Calu3 (cell line): ENCODE results near the gene DDIAS. TPM values are rescaled to one million over a fixed set of nuclear protein-coding genes. Genes with fewer than 3 reads are reported as not detected.
"Not testable (repeated sequence)": the region's sequence is repeated elsewhere in the genome, so short reads cannot be mapped to it uniquely, and the experiment has no call there.

Experiments used
- Bru-seq: library from RNA; stranded (reverse); fragments of 400-500 nt; gene quantifications from one replicate; lab custom pipeline; 2021; lab: Mats Ljungman, UMichigan
- BruChase-seq, 2 experiments: library from RNA; stranded (reverse); fragments of 400-500 nt; gene quantifications; one replicate each; lab custom pipeline; 2021; lab: Mats Ljungman, UMichigan
- BruUV-seq: library from RNA; stranded (reverse); fragments of 400-500 nt; replicated peaks from 2 replicates; lab custom pipeline; 2021; lab: Mats Ljungman, UMichigan
- CTCF ChIA-PET: fragments of 300-600 bp; sonication (Branson Sonifier 250); formaldehyde crosslinking; loops from one replicate; lab custom pipeline; 2022; ENCODE audit warnings: antibody characterized with exemption; lab: Charles Lee
- DNase-seq: peaks from one replicate; pipeline ENCODE4 v3.0.0; 2022
- H3K27ac Mint-ChIP-seq: one replicate; pipeline ENCODE4 v1.8.0; 2022; ENCODE audit warnings: mixed read lengths; ENCODE audit not compliant: unreplicated experiment
- H3K27me3 Mint-ChIP-seq: one replicate; pipeline ENCODE4 v1.8.0; 2022; ENCODE audit warnings: mixed read lengths; ENCODE audit not compliant: unreplicated experiment
- H3K36me3 Mint-ChIP-seq: one replicate; pipeline ENCODE4 v1.8.0; 2022; ENCODE audit warnings: mild to moderate bottlenecking, moderate library complexity, mixed read lengths; ENCODE audit not compliant: insufficient read depth, unreplicated experiment
- H3K4me1 Mint-ChIP-seq: one replicate; pipeline ENCODE4 v1.8.0; 2022; ENCODE audit warnings: mild to moderate bottlenecking, low read depth, mixed read lengths; ENCODE audit not compliant: unreplicated experiment
- H3K4me3 Mint-ChIP-seq: one replicate; pipeline ENCODE4 v1.8.0; 2022; ENCODE audit warnings: mild to moderate bottlenecking, low read depth, moderate library complexity, mixed read lengths; ENCODE audit not compliant: unreplicated experiment
- H3K9me3 Mint-ChIP-seq: one replicate; pipeline ENCODE4 v1.8.0; 2022; ENCODE audit warnings: low read depth, mixed read lengths; ENCODE audit not compliant: unreplicated experiment
- CTCF ChIP-seq: fragments of 200-600 bp; IDR thresholded peaks from one replicate; pipeline ENCODE4 v1.8.0; 2022; ENCODE audit warnings: antibody characterized with exemption; ENCODE audit not compliant: unreplicated experiment
- intact Hi-C: fragments of 100-400 bp; cut with micrococcal nuclease; formaldehyde crosslinking; loops from one replicate; pipeline ENCODE4 v1.10.0; 2022; ENCODE audit not compliant: unreplicated experiment
- long read RNA-seq: library from polyadenylated mRNA; stranded (forward); transcript quantifications from one replicate; pipeline ENCODE4 v2.0.0, GENCODE V29; 2022
- total RNA-seq: library from RNA; stranded (reverse); gene quantifications from 2 replicates; pipeline ENCODE4 v1.2.3, GENCODE V29; 2022

Gene DDIAS, protein sequence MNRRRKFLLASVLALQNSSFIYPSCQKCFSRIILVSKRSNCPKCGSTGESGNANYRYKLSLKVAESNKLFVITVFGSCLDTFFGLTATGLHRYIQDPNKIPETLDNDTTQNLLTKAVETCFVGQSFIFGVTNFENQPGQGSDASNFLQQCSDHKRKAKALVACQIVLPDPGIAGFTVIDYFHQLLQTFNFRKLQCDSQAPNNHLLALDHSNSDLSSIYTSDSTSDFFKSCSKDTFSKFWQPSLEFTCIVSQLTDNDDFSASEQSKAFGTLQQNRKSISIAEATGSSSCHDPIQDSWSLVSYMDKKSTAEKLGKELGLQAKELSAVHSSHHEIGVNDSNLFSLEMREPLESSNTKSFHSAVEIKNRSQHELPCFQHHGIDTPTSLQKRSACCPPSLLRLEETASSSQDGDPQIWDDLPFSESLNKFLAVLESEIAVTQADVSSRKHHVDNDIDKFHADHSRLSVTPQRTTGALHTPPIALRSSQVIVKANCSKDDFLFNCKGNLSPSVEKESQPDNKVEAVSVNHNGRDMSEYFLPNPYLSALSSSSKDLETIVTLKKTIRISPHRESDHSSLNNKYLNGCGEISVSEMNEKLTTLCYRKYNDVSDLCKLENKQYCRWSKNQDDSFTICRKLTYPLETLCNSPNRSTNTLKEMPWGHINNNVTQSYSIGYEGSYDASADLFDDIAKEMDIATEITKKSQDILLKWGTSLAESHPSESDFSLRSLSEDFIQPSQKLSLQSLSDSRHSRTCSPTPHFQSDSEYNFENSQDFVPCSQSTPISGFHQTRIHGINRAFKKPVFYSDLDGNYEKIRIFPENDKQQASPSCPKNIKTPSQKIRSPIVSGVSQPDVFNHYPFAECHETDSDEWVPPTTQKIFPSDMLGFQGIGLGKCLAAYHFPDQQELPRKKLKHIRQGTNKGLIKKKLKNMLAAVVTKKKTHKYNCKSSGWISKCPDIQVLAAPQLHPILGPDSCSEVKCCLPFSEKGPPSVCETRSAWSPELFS
- total RNA-seq (10.9 and 14.1 TPM in 2 replicates), Bru-seq, nascent RNA (percentile 61 among the genes with signal in this experiment), BruChase-seq, experiment 1, labeled RNA remaining after a 6-hour chase (percentile 47 among the genes with signal in this experiment), BruChase-seq, experiment 2, labeled RNA remaining after a 2-hour chase (percentile 55 among the genes with signal in this experiment)
- long read RNA-seq, transcript DDIAS-211 (6 exons, 3,533 nt) = major isoform, 14 of 25 reads
- long read RNA-seq, partial matches to known transcripts = 1 of 25 reads
- long read RNA-seq, other reads (novel, unspliced or antisense) = 8 of 25 reads

GRCh38 chr11:82901165-82901921, at the start of gene DDIAS:
Gene DDIAS (plus strand): TSS chr11:82901736. CDS start chr11:82914739, 13,003 bp downstream.
- H3K27me3 Mint-ChIP-seq = no peaks in the 10 kb centered on the region
- H3K36me3 Mint-ChIP-seq = peaks cover 32% of the 10 kb centered on the region
- no peaks in the 10 kb centered on the region for H3K9me3 Mint-ChIP-seq
- no TSS peak for BruUV-seq
- H3K27ac Mint-ChIP-seq = peak within 1 kb of the TSS; percentile 73
- TF ChIP-seq CTCF = no peak
- DNase-seq = peak; percentile 86
- intact Hi-C loops = loop anchor here (10.0 kb wide), 1 partner anchor 253 kb away; the partner anchor contains the start of gene PCF11
- peak within 1 kb of the TSS; percentile 82 for H3K4me3 Mint-ChIP-seq
- CTCF ChIA-PET = interaction anchor here (0.6 to 2.3 kb wide), 7 partner anchors 18 to 914 kb away, joined by 3 to 12 read pairs (median 6); partner anchors contain the start of gene RAB30
- H3K4me1 Mint-ChIP-seq = peaks cover 23% of the 10 kb centered on the region

DNA sequence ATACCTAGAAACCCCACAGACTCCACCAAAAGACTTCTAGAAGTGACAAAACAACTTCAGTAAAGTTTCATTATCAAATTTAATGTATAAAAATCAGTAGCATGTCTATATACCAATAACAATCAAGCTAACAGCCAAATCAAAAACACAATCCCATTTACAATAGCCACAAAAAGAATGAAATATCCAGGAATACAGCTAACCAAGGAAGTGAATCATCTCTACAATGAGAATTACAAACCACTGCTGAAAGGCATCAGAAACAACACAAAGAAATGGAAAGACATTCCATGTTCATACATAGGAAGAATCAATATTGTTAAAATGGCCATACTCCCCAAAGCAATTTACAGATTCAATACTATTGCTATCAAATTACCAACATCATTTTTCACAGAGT, 47.3 kb upstream of the DDIAS start:
- BruUV-seq = no TSS peak
- CTCF ChIA-PET = no interaction called here
- intact Hi-C loops = no loop called here
- no peaks in the 10 kb centered on the region for H3K36me3 Mint-ChIP-seq
- no peaks in the 10 kb centered on the region for H3K9me3 Mint-ChIP-seq
- H3K4me3 Mint-ChIP-seq = no peak overlapping the region
- H3K27me3 Mint-ChIP-seq = no peaks in the 10 kb centered on the region
- no peak overlapping the region for H3K27ac Mint-ChIP-seq
- no peak for DNase-seq
- H3K4me1 Mint-ChIP-seq = peaks cover 14% of the 10 kb centered on the region
- no peak for TF ChIP-seq CTCF

DNA sequence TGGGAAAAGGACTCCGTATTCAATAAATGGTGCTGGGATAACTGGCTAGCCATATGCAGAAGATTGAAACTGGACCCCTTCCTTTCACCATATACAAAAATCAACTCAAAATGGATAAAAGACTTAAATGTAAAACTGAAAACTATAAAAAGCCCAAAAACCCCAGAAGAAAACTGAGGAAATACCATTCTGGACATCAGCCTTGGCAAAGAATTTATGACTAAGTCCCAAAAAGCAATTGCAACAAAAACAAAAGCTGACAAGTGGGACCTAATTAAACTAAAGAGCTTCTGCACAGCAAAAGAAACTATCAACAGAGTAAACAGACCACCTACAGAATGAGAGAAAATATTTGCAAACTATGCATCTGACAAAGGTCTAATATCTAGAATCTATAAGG, 46.6 kb upstream of the DDIAS start:
- H3K4me3 Mint-ChIP-seq, intact Hi-C loops: not testable (repeated sequence)

DNA sequence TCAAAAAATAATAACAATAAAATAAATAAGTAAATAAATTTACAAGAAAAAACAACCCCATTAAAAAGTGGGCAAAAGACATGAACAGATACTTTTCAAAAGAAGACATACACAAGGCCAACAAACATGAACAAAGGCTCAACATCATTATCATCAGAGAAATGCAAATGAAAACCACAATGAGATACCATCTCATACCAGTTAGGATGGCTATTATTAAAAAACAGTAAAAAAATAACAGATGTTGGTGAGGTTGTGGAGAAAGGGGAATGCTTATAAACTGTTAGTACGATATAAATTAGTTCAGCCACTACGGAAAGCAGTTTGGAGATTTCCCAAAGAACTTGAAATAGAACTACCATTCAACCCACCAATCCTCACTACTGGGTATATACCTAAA, 45.9 kb upstream of the DDIAS start:
- H3K4me3 Mint-ChIP-seq = no peak overlapping the region
- H3K27ac Mint-ChIP-seq = no peak overlapping the region
- no peaks in the 10 kb centered on the region for H3K27me3 Mint-ChIP-seq
- peaks cover 14% of the 10 kb centered on the region for H3K4me1 Mint-ChIP-seq
- CTCF ChIA-PET = no interaction called here
- H3K36me3 Mint-ChIP-seq = no peaks in the 10 kb centered on the region
- H3K9me3 Mint-ChIP-seq = no peaks in the 10 kb centered on the region
- intact Hi-C loops = no loop called here
- no TSS peak for BruUV-seq
- DNase-seq = no peak
- no peak for TF ChIP-seq CTCF

More for the DNA sequence above, 46.6 kb upstream of the DDIAS start:
- H3K36me3 Mint-ChIP-seq, H3K27me3 Mint-ChIP-seq, CTCF ChIA-PET, BruUV-seq, H3K27ac Mint-ChIP-seq, DNase-seq, H3K9me3 Mint-ChIP-seq: not testable (repeated sequence)
- peaks cover 14% of the 10 kb centered on the region for H3K4me1 Mint-ChIP-seq
